Skeletal muscle tissue (tissue), 4 donors: ENCODE data around the gene MAP3K4. TPM values are rescaled to one million over a fixed set of nuclear protein-coding genes. Genes with fewer than 3 reads are reported as not detected.

ENCODE experiments used
- H3K27ac ChIP-seq: one replicate; pipeline ENCODE4 v1.7.0; 2013; ENCODE audit warnings: mild to moderate bottlenecking, low read depth, low read length, inconsistent platforms
- H3K27me3 ChIP-seq, 3 donors: one replicate each; pipeline ENCODE4 v1.7.0; 2013; ENCODE audit warnings: low read length in 3 of 3; ENCODE audit not compliant: control insufficient read depth in 3 of 3, insufficient read depth in 3 of 3
- H3K36me3 ChIP-seq, 3 donors: one replicate each; pipeline ENCODE4 v1.7.0; 2013; ENCODE audit warnings: low read length in 3 of 3; ENCODE audit not compliant: control insufficient read depth in 3 of 3, insufficient read depth in 3 of 3
- H3K4me1 ChIP-seq, 3 donors: one replicate each; pipeline ENCODE4 v1.7.0; 2013; ENCODE audit warnings: low read length in 3 of 3, mild to moderate bottlenecking in 3 of 3; ENCODE audit not compliant: control insufficient read depth in 3 of 3, insufficient read depth in 3 of 3
- H3K4me3 ChIP-seq, 3 donors: one replicate each; pipeline ENCODE4 v1.7.0; 2013; ENCODE audit warnings: low read length in 3 of 3
- H3K9ac ChIP-seq, 3 donors: one replicate each; pipeline ENCODE4 v1.7.0; 2013; ENCODE audit warnings: low read length in 3 of 3, mild to moderate bottlenecking in 3 of 3, moderate library complexity in 2 of 3, low read depth in 1 of 3
- H3K9me3 ChIP-seq, 3 donors: one replicate each; pipeline ENCODE4 v1.7.0; 2013; ENCODE audit warnings: low read length in 3 of 3; ENCODE audit not compliant: control insufficient read depth in 3 of 3
- total RNA-seq: library from RNA; depleted of rRNA; stranded (reverse); fragments of >200 nt; gene quantifications from one replicate; pipeline ENCODE4 v1.2.3, GENCODE V29; 2014
- donor health status: Osteomylitis.

MAP3K4 gene, protein sequence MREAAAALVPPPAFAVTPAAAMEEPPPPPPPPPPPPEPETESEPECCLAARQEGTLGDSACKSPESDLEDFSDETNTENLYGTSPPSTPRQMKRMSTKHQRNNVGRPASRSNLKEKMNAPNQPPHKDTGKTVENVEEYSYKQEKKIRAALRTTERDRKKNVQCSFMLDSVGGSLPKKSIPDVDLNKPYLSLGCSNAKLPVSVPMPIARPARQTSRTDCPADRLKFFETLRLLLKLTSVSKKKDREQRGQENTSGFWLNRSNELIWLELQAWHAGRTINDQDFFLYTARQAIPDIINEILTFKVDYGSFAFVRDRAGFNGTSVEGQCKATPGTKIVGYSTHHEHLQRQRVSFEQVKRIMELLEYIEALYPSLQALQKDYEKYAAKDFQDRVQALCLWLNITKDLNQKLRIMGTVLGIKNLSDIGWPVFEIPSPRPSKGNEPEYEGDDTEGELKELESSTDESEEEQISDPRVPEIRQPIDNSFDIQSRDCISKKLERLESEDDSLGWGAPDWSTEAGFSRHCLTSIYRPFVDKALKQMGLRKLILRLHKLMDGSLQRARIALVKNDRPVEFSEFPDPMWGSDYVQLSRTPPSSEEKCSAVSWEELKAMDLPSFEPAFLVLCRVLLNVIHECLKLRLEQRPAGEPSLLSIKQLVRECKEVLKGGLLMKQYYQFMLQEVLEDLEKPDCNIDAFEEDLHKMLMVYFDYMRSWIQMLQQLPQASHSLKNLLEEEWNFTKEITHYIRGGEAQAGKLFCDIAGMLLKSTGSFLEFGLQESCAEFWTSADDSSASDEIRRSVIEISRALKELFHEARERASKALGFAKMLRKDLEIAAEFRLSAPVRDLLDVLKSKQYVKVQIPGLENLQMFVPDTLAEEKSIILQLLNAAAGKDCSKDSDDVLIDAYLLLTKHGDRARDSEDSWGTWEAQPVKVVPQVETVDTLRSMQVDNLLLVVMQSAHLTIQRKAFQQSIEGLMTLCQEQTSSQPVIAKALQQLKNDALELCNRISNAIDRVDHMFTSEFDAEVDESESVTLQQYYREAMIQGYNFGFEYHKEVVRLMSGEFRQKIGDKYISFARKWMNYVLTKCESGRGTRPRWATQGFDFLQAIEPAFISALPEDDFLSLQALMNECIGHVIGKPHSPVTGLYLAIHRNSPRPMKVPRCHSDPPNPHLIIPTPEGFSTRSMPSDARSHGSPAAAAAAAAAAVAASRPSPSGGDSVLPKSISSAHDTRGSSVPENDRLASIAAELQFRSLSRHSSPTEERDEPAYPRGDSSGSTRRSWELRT (N-terminal part only)
- 30.3 TPM for total RNA-seq

DNA sequence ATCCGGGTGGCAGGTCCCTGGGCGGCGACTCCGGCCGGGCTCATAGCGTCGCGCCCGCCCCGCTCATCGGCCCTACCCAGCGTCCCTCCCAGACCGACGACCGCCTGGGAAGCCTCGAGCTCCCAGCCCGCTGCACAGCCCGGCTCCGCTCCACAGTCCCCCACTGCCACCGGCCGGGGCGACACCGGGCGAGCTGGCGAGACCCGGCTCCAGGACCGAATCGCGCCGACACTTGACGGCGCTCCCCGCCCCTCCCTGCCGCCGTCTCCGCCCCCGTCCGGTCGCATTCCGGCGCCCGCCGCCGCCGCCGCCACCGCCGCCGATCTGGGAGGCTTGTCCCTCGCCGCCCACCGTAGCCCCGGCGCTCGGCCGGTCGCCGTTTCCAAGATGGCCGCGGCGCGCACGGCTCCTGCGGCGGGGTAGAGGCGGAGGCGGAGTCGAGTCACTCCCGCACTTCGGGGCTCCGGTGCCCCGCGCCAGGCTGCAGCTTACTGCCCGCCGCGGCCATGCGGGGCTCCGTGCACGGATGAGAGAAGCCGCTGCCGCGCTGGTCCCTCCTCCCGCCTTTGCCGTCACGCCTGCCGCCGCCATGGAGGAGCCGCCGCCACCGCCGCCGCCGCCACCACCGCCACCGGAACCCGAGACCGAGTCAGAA, at the start of gene MAP3K4:
TSS of gene MAP3K4 (plus strand) at position 364 of the 655 bp plus-strand sequence. CDS start at position 527, 163 bp downstream.
- no peaks in the 10 kb centered on the region for H3K36me3 ChIP-seq
- no peaks in the 10 kb centered on the region for H3K27me3 ChIP-seq
- peak within 1 kb of the TSS; percentile 86 to 95 (median 92) for H3K4me3 ChIP-seq
- H3K9ac ChIP-seq: peak within 1 kb of the TSS; percentile 86 to 90 (median 87)
- H3K27ac ChIP-seq: peak within 1 kb of the TSS; percentile 80
- no peaks in the 10 kb centered on the region for H3K9me3 ChIP-seq
- H3K4me1 ChIP-seq: peaks cover 0 to 19% (median 18%) of the 10 kb centered on the region in 3 donors

DNA sequence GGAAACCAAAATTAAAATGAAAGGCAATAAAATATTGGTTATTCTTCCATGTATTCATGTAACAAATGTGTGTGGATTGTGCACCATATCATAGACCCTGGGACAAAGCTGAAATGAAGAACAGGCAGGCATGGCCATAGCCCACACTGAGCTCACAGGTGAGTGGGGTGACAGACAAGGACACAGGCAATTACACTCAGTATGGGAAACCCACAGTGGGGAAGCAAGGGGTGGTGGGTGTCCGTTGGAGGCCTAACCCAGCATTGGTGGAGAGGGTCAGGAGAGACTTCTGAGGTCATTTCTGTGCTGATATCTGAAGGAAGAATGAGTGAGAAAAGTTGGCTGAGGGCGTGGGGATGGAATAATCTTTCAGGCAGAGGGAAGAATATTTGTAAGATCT, 47.6 kb upstream of the MAP3K4 start:
- H3K27ac ChIP-seq: no peak overlapping the region
- peaks cover 0 to 5% (median 3%) of the 10 kb centered on the region in 3 donors for H3K9me3 ChIP-seq
- no peak overlapping the region for H3K9ac ChIP-seq
- H3K4me1 ChIP-seq: no peaks in the 10 kb centered on the region
- peaks cover 0 to 11% (median 4%) of the 10 kb centered on the region in 3 donors for H3K27me3 ChIP-seq
- H3K4me3 ChIP-seq: no peak overlapping the region
- no peaks in the 10 kb centered on the region for H3K36me3 ChIP-seq

DNA sequence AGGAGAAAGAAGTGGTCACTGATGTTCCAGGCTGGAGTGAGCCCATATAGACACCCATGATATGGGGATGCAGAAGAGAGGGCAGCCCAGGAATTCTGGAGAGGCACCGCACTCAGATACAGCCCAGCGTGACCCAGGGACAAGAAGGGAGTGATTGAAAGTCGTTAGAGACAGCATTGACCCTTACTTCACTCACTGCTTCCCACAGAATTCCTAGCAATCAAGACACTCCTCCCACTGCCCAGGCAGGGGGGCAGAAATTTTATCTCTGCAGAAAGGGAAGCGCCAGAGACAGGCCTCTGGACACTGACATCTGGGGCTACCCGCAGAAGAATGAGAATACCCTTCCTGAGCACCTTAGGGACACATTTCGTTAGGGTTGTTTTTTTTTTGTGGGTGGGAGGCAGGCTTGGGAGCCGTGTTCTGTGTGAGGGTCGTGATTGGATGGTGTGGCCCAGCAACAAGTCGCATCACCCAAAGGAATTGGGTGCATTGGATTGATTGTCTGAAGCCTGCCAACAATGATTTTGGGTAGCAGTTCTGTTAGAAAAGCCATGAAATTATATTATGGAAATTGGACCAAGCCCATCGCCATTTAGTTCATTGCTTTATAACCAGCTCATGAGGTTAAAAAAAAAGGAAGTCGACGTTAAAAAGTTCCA, 45.9 kb upstream of the MAP3K4 start:
- Histone ChIP-seq H3K9ac (no peak overlapping the region), H3K4me1 (peaks cover 0 to 2% (median 0%) of the 10 kb centered on the region in 3 donors), H3K4me3 (no peak overlapping the region), H3K9me3 (no peaks in the 10 kb centered on the region), H3K36me3 (no peaks in the 10 kb centered on the region), H3K27ac (no peak overlapping the region), H3K27me3 (peaks cover 0 to 5% (median 0%) of the 10 kb centered on the region in 3 donors)

DNA sequence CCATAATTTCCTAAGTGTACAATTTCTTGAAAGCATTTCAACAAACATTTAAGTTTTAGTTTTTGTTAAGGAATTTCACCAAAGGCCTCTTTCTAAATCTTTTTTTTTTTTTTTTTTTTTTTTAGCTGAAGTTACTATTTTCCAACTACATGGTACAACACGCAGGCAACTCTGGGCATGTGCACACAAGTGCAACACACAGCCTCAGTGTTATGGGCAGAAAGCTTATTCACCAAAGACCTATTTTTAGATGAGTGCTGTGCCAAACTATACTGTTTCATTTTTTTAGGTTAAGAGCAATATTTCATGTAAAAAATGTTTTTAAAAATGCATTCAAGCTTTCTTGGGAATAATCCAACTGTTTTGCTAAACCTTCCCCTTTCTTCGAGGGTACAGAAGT, 42.0 kb upstream of the MAP3K4 start:
- Histone ChIP-seq H3K4me1 (peaks cover 0 to 2% (median 0%) of the 10 kb centered on the region in 3 donors), H3K36me3 (no peaks in the 10 kb centered on the region), H3K27me3 (peaks cover 0 to 3% (median 0%) of the 10 kb centered on the region in 3 donors), H3K4me3 (no peak overlapping the region), H3K27ac (peak overlapping the region; percentile 3), H3K9ac (no peak overlapping the region), H3K9me3 (no peaks in the 10 kb centered on the region)

- peaks cover 0 to 2% (median 0%) of the 10 kb centered on the region in 3 donors for H3K4me1 ChIP-seq
- no peaks in the 10 kb centered on the region for H3K9me3 ChIP-seq
- no peak overlapping the region for H3K4me3 ChIP-seq
- no peaks in the 10 kb centered on the region for H3K36me3 ChIP-seq
- H3K27ac ChIP-seq: no peak overlapping the region
- no peak overlapping the region for H3K9ac ChIP-seq
- H3K27me3 ChIP-seq: no peaks in the 10 kb centered on the region
These were observed 41.1 kb upstream of the MAP3K4 start for GRCh38 chr6:160950507-160950906.

DNA sequence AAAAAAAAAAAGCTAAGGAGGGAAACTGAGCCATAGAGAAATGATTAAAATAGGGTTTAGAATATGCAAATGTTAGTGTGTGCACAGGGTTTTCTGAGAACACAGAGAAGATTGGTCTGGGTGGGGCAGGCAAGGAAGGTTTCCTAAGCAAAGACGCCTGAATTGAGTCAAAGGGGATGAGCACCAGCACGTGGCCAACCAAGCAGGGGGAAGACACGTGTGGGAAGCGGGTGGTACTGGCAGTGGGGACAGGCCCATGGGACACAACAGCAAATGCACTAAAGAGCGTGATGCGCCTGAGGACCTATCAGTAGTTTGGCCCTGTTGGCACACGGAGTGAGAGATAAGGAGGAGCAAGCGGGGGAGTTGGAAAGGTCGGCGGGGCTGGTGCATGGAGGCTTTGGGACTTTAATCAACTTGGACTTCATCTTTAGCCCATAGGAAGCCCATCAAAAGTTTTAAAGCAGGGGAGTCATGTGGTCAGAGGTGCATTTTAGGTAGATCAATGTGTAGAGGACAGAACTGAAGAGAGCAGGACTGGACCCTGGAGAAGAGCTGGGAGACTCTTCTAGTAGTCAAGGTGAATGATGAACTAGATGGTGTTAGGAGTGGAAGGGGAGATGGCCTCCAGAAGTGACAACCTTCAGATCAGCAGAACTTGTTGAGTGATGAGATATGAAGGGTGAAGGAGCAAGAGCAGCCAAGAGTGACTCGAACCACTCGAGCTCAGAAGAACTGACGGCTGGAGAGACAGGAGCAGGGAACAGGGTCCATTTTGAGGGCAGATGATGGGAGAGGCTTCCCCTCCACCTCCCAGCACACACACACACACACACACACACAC, 40.2 kb upstream of the MAP3K4 start:
- H3K9me3 ChIP-seq: no peaks in the 10 kb centered on the region
- H3K27me3 ChIP-seq: no peaks in the 10 kb centered on the region
- no peak overlapping the region for H3K9ac ChIP-seq
- H3K27ac ChIP-seq: no peak overlapping the region
- no peaks in the 10 kb centered on the region for H3K36me3 ChIP-seq
- H3K4me1 ChIP-seq: peaks cover 0 to 2% (median 0%) of the 10 kb centered on the region in 3 donors
- H3K4me3 ChIP-seq: no peak overlapping the region

DNA sequence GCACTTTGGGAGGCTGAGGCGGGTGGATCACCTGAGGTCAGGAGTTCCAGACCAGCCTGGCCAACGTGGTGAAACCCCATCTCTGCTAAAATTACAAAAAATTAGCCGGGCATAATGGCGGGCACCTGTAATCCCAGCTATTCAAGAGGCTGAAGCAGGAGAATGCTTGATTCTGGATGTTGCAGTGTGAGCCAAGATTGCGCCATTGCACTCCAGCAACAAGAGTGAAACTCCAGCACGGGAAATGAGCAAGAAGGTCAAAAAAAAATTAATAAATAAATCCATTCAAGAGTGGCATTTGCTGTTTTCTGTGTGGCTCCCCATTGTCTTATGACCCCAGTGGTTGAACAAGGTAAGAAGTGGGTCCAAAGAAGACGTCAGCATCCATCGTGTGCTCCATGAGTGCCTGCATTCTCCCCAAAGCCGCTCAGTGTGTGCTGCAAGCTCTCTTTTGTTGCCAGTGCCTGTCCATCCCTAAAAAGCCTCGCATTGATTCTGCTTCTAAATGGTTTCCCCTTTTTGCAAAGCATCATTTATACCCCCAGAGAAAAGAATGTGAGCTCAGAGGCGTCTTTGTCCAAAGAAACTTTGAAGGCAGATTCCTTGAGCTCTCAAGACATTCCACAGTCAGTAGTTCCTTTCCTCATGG, 38.8 kb upstream of the MAP3K4 start:
- no peaks in the 10 kb centered on the region for H3K27me3 ChIP-seq
- H3K36me3 ChIP-seq: no peaks in the 10 kb centered on the region
- no peak overlapping the region for H3K9ac ChIP-seq
- H3K27ac ChIP-seq: no peak overlapping the region
- H3K4me3 ChIP-seq: no peak overlapping the region
- H3K9me3 ChIP-seq: no peaks in the 10 kb centered on the region
- H3K4me1 ChIP-seq: peaks cover 0 to 2% (median 0%) of the 10 kb centered on the region in 3 donors
